ENCODE results near the gene PRKCE.

PRKCE gene

GRCh38 chr2:46188041-46188716 is 536.7 kb downstream of the PRKCE start:
- H3K27ac ChIP-seq (ENCODE audit: low read depth, low read length): no peak overlapping the region
- H3K9ac ChIP-seq (ENCODE audit: low read depth in 1 of 2, low read length in 2 of 2): no peak overlapping the region
- peaks cover 8 to 14% of the 10 kb centered on the region in 2 donors for H3K4me1 ChIP-seq (ENCODE audit: control insufficient read depth in 1 of 2, insufficient read depth in 2 of 2, low read length in 2 of 2)
- H3K9me3 ChIP-seq (ENCODE audit: control insufficient read depth in 1 of 2, low read length in 2 of 2): no peaks in the 10 kb centered on the region
- H3K4me3 ChIP-seq (ENCODE audit: low read depth in 1 of 2, low read length in 2 of 2): no peak overlapping the region
- H3K36me3 ChIP-seq (ENCODE audit: control insufficient read depth in 1 of 2, insufficient read depth in 2 of 2, low read length in 2 of 2): no peaks in the 10 kb centered on the region
- H3K27me3 ChIP-seq (ENCODE audit: control insufficient read depth in 1 of 2, insufficient read depth in 2 of 2, low read length in 2 of 2): no peaks in the 10 kb centered on the region

- Histone ChIP-seq H3K36me3 (ENCODE audit: control insufficient read depth in 1 of 2, insufficient read depth in 2 of 2, low read length in 2 of 2) (no peaks in the 10 kb centered on the region), H3K27me3 (ENCODE audit: control insufficient read depth in 1 of 2, insufficient read depth in 2 of 2, low read length in 2 of 2) (no peaks in the 10 kb centered on the region), H3K9me3 (ENCODE audit: control insufficient read depth in 1 of 2, low read length in 2 of 2) (no peaks in the 10 kb centered on the region), H3K4me3 (ENCODE audit: low read depth in 1 of 2, low read length in 2 of 2) (no peak overlapping the region), H3K4me1 (ENCODE audit: control insufficient read depth in 1 of 2, insufficient read depth in 2 of 2, low read length in 2 of 2) (peaks cover 0 to under 1% of the 10 kb centered on the region in 2 donors), H3K9ac (ENCODE audit: low read depth in 1 of 2, low read length in 2 of 2) (no peak overlapping the region), H3K27ac (ENCODE audit: low read depth, low read length) (no peak overlapping the region)
These were observed 541.9 kb downstream of the PRKCE start for GRCh38 chr2:46193356-46193755.

GRCh38 chr2:46193855-46194254 is 542.4 kb downstream of the PRKCE start:
- no peak overlapping the region for H3K4me3 ChIP-seq (ENCODE audit: low read depth in 1 of 2, low read length in 2 of 2)
- H3K4me1 ChIP-seq (ENCODE audit: control insufficient read depth in 1 of 2, insufficient read depth in 2 of 2, low read length in 2 of 2): no peaks in the 10 kb centered on the region
- H3K27ac ChIP-seq (ENCODE audit: low read depth, low read length): no peak overlapping the region
- H3K9me3 ChIP-seq (ENCODE audit: control insufficient read depth in 1 of 2, low read length in 2 of 2): no peaks in the 10 kb centered on the region
- H3K9ac ChIP-seq (ENCODE audit: low read depth in 1 of 2, low read length in 2 of 2): no peak overlapping the region
- H3K27me3 ChIP-seq (ENCODE audit: control insufficient read depth in 1 of 2, insufficient read depth in 2 of 2, low read length in 2 of 2): no peaks in the 10 kb centered on the region
- H3K36me3 ChIP-seq (ENCODE audit: control insufficient read depth in 1 of 2, insufficient read depth in 2 of 2, low read length in 2 of 2): no peaks in the 10 kb centered on the region

- Histone ChIP-seq H3K27ac (ENCODE audit: low read depth, low read length) (no peak overlapping the region), H3K9ac (ENCODE audit: low read depth in 1 of 2, low read length in 2 of 2) (no peak overlapping the region), H3K4me1 (ENCODE audit: control insufficient read depth in 1 of 2, insufficient read depth in 2 of 2, low read length in 2 of 2) (no peaks in the 10 kb centered on the region), H3K9me3 (ENCODE audit: control insufficient read depth in 1 of 2, low read length in 2 of 2) (no peaks in the 10 kb centered on the region), H3K4me3 (ENCODE audit: low read depth in 1 of 2, low read length in 2 of 2) (no peak overlapping the region), H3K36me3 (ENCODE audit: control insufficient read depth in 1 of 2, insufficient read depth in 2 of 2, low read length in 2 of 2) (no peaks in the 10 kb centered on the region), H3K27me3 (ENCODE audit: control insufficient read depth in 1 of 2, insufficient read depth in 2 of 2, low read length in 2 of 2) (no peaks in the 10 kb centered on the region)
These were observed 543.4 kb downstream of the PRKCE start for GRCh38 chr2:46194856-46195255.

GRCh38 chr2:46195819-46196218 is 544.3 kb downstream of the PRKCE start:
- Histone ChIP-seq H3K27me3 (ENCODE audit: control insufficient read depth in 1 of 2, insufficient read depth in 2 of 2, low read length in 2 of 2) (no peaks in the 10 kb centered on the region), H3K27ac (ENCODE audit: low read depth, low read length) (no peak overlapping the region), H3K4me3 (ENCODE audit: low read depth in 1 of 2, low read length in 2 of 2) (no peak overlapping the region), H3K4me1 (ENCODE audit: control insufficient read depth in 1 of 2, insufficient read depth in 2 of 2, low read length in 2 of 2) (peaks cover 0 to 5% of the 10 kb centered on the region in 2 donors), H3K9ac (ENCODE audit: low read depth in 1 of 2, low read length in 2 of 2) (no peak overlapping the region), H3K9me3 (ENCODE audit: control insufficient read depth in 1 of 2, low read length in 2 of 2) (no peaks in the 10 kb centered on the region), H3K36me3 (ENCODE audit: control insufficient read depth in 1 of 2, insufficient read depth in 2 of 2, low read length in 2 of 2) (no peaks in the 10 kb centered on the region)

- no peaks in the 10 kb centered on the region for H3K9me3 ChIP-seq (ENCODE audit: control insufficient read depth in 1 of 2, low read length in 2 of 2)
- H3K4me3 ChIP-seq (ENCODE audit: low read depth in 1 of 2, low read length in 2 of 2): no peak overlapping the region
- no peaks in the 10 kb centered on the region for H3K27me3 ChIP-seq (ENCODE audit: control insufficient read depth in 1 of 2, insufficient read depth in 2 of 2, low read length in 2 of 2)
- H3K36me3 ChIP-seq (ENCODE audit: control insufficient read depth in 1 of 2, insufficient read depth in 2 of 2, low read length in 2 of 2): no peaks in the 10 kb centered on the region
- H3K27ac ChIP-seq (ENCODE audit: low read depth, low read length): no peak overlapping the region
- H3K4me1 ChIP-seq (ENCODE audit: control insufficient read depth in 1 of 2, insufficient read depth in 2 of 2, low read length in 2 of 2): peaks cover 0 to 5% of the 10 kb centered on the region in 2 donors
- H3K9ac ChIP-seq (ENCODE audit: low read depth in 1 of 2, low read length in 2 of 2): no peak overlapping the region
These were observed 545.5 kb downstream of the PRKCE start for GRCh38 chr2:46196871-46197462.

- H3K4me1 ChIP-seq (ENCODE audit: control insufficient read depth in 1 of 2, insufficient read depth in 2 of 2, low read length in 2 of 2): peaks cover 0 to 5% of the 10 kb centered on the region in 2 donors
- no peak overlapping the region for H3K4me3 ChIP-seq (ENCODE audit: low read depth in 1 of 2, low read length in 2 of 2)
- H3K27me3 ChIP-seq (ENCODE audit: control insufficient read depth in 1 of 2, insufficient read depth in 2 of 2, low read length in 2 of 2): no peaks in the 10 kb centered on the region
- no peaks in the 10 kb centered on the region for H3K9me3 ChIP-seq (ENCODE audit: control insufficient read depth in 1 of 2, low read length in 2 of 2)
- H3K9ac ChIP-seq (ENCODE audit: low read depth in 1 of 2, low read length in 2 of 2): no peak overlapping the region
- no peaks in the 10 kb centered on the region for H3K36me3 ChIP-seq (ENCODE audit: control insufficient read depth in 1 of 2, insufficient read depth in 2 of 2, low read length in 2 of 2)
- H3K27ac ChIP-seq (ENCODE audit: low read depth, low read length): no peak overlapping the region
These were observed 546.2 kb downstream of the PRKCE start for GRCh38 chr2:46197672-46198071.

- Histone ChIP-seq H3K36me3 (ENCODE audit: control insufficient read depth in 1 of 2, insufficient read depth in 2 of 2, low read length in 2 of 2) (no peaks in the 10 kb centered on the region), H3K27me3 (ENCODE audit: control insufficient read depth in 1 of 2, insufficient read depth in 2 of 2, low read length in 2 of 2) (no peaks in the 10 kb centered on the region), H3K4me1 (ENCODE audit: control insufficient read depth in 1 of 2, insufficient read depth in 2 of 2, low read length in 2 of 2) (peaks cover 0 to 5% of the 10 kb centered on the region in 2 donors), H3K27ac (ENCODE audit: low read depth, low read length) (no peak overlapping the region), H3K9me3 (ENCODE audit: control insufficient read depth in 1 of 2, low read length in 2 of 2) (no peaks in the 10 kb centered on the region), H3K4me3 (ENCODE audit: low read depth in 1 of 2, low read length in 2 of 2) (no peak overlapping the region), H3K9ac (ENCODE audit: low read depth in 1 of 2, low read length in 2 of 2) (no peak overlapping the region)
These were observed 546.8 kb downstream of the PRKCE start for GRCh38 chr2:46198164-46198883.

- H3K9me3 ChIP-seq (ENCODE audit: control insufficient read depth in 1 of 2, low read length in 2 of 2): no peaks in the 10 kb centered on the region
- no peak overlapping the region for H3K9ac ChIP-seq (ENCODE audit: low read depth in 1 of 2, low read length in 2 of 2)
- no peaks in the 10 kb centered on the region for H3K27me3 ChIP-seq (ENCODE audit: control insufficient read depth in 1 of 2, insufficient read depth in 2 of 2, low read length in 2 of 2)
- H3K4me1 ChIP-seq (ENCODE audit: control insufficient read depth in 1 of 2, insufficient read depth in 2 of 2, low read length in 2 of 2): peaks cover 0 to 9% of the 10 kb centered on the region in 2 donors
- H3K27ac ChIP-seq (ENCODE audit: low read depth, low read length): no peak overlapping the region
- no peak overlapping the region for H3K4me3 ChIP-seq (ENCODE audit: low read depth in 1 of 2, low read length in 2 of 2)
- H3K36me3 ChIP-seq (ENCODE audit: control insufficient read depth in 1 of 2, insufficient read depth in 2 of 2, low read length in 2 of 2): no peaks in the 10 kb centered on the region
These were observed 547.5 kb downstream of the PRKCE start for GRCh38 chr2:46198966-46199365.

GRCh38 chr2:46200100-46200690 is 548.7 kb downstream of the PRKCE start:
- no peak overlapping the region for H3K9ac ChIP-seq (ENCODE audit: low read depth in 1 of 2, low read length in 2 of 2)
- H3K9me3 ChIP-seq (ENCODE audit: control insufficient read depth in 1 of 2, low read length in 2 of 2): no peaks in the 10 kb centered on the region
- H3K4me3 ChIP-seq (ENCODE audit: low read depth in 1 of 2, low read length in 2 of 2): no peak overlapping the region
- H3K4me1 ChIP-seq (ENCODE audit: control insufficient read depth in 1 of 2, insufficient read depth in 2 of 2, low read length in 2 of 2): peaks cover 0 to 9% of the 10 kb centered on the region in 2 donors
- no peaks in the 10 kb centered on the region for H3K27me3 ChIP-seq (ENCODE audit: control insufficient read depth in 1 of 2, insufficient read depth in 2 of 2, low read length in 2 of 2)
- no peak overlapping the region for H3K27ac ChIP-seq (ENCODE audit: low read depth, low read length)
- no peaks in the 10 kb centered on the region for H3K36me3 ChIP-seq (ENCODE audit: control insufficient read depth in 1 of 2, insufficient read depth in 2 of 2, low read length in 2 of 2)
